Testis (tissue), 2 donors: Measurements from ENCODE around the gene PITPNM3.

Experiments used
- CTCF ChIP-seq, 3 experiments: fragments of 450-650 bp in 2 of 3; fragments of 200-600 bp in 1 of 3; sonication (generic) in 1 of 3; IDR thresholded peaks; one replicate each; pipeline ENCODE4 v1.5.1; 2016 to 2019; ENCODE audit warnings: antibody characterized with exemption in 3 of 3, mild to moderate bottlenecking in 2 of 3, moderate library complexity in 1 of 3
- POLR2A ChIP-seq: fragments of 450-650 bp; IDR thresholded peaks from one replicate; pipeline ENCODE4 v1.6.1; 2017; ENCODE audit warnings: antibody characterized with exemption, mild to moderate bottlenecking, moderate library complexity

- no peak for TF ChIP-seq POLR2A
- TF ChIP-seq CTCF (IDR thresholded peaks at IDR 0.05): no peak
Observed at GRCh38 chr17:6510321-6510977, 45.9 kb downstream of the PITPNM3 start.
